Neural crest cell (in vitro differentiated cells): ENCODE data around the gene GXYLT2. TPM values are rescaled to one million over a fixed set of nuclear protein-coding genes. Genes with fewer than 3 reads are reported as not detected.

ENCODE experiments used
- DNase-seq: peaks from one replicate; pipeline ENCODE4 v3.0.0; 2021; ENCODE audit warnings: low read depth, mixed read lengths, low spot score
- H3K27ac Mint-ChIP-seq: one replicate; pipeline ENCODE4 v1.8.0; 2021; ENCODE audit warnings: mild to moderate bottlenecking, mixed read lengths; ENCODE audit not compliant: unreplicated experiment
- H3K27me3 Mint-ChIP-seq: 2 replicates; pipeline ENCODE4 v1.8.0; 2021; ENCODE audit warnings: low read depth, mild to moderate bottlenecking, mixed read lengths
- H3K36me3 Mint-ChIP-seq: 2 replicates; pipeline ENCODE4 v1.8.0; 2021; ENCODE audit warnings: low read depth, mild to moderate bottlenecking, mixed read lengths
- H3K4me1 Mint-ChIP-seq: 2 replicates; pipeline ENCODE4 v1.8.0; 2021; ENCODE audit warnings: mixed read lengths
- H3K4me3 Mint-ChIP-seq: one replicate; pipeline ENCODE4 v1.8.0; 2021; ENCODE audit warnings: mild to moderate bottlenecking, mixed read lengths
- H3K9me3 Mint-ChIP-seq: 2 replicates; pipeline ENCODE4 v1.8.0; 2021; ENCODE audit warnings: mixed read lengths
- total RNA-seq: library from RNA; stranded (reverse); gene quantifications from 2 replicates; pipeline ENCODE4 v1.2.1, GENCODE V29; 2021
- TF ChIP-seq, protein P1 (sequence below): fragments of 200-600 bp; sonication (generic); conservative IDR thresholded peaks from 2 replicates; pipeline ENCODE4 v1.5.0; 2021; ENCODE audit warnings: antibody characterized with exemption, mild to moderate bottlenecking

Gene GXYLT2
- total RNA-seq, 1 donor from 2014 or later: 1.2 TPM

DNA sequence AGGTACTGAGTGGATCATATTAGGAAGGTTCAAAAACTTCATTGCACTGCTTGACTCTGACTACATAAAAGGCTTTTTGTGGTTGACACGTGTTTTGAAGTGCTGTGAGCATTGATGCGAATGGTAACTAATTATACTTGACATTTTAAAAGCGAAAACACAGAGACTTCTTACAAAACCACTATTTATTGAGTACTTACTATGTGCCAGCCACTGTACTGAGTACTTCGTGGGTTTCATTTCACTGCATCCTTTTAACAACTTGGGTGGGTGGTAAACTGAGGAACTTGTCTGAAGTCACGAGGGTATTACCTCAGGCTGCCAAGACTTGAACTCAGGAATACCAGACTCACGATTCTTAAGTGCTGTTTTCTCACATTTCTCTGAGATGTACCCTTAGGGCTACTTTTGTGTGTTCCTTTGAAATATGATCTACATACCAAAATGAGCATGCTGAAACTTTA lies 63.4 kb downstream of the GXYLT2 start:
- H3K27me3 Mint-ChIP-seq: no peaks in the 10 kb centered on the region
- DNase-seq: no peak
- TF ChIP-seq, protein P1, sequence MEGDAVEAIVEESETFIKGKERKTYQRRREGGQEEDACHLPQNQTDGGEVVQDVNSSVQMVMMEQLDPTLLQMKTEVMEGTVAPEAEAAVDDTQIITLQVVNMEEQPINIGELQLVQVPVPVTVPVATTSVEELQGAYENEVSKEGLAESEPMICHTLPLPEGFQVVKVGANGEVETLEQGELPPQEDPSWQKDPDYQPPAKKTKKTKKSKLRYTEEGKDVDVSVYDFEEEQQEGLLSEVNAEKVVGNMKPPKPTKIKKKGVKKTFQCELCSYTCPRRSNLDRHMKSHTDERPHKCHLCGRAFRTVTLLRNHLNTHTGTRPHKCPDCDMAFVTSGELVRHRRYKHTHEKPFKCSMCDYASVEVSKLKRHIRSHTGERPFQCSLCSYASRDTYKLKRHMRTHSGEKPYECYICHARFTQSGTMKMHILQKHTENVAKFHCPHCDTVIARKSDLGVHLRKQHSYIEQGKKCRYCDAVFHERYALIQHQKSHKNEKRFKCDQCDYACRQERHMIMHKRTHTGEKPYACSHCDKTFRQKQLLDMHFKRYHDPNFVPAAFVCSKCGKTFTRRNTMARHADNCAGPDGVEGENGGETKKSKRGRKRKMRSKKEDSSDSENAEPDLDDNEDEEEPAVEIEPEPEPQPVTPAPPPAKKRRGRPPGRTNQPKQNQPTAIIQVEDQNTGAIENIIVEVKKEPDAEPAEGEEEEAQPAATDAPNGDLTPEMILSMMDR: no peak
- H3K4me1 Mint-ChIP-seq: peaks cover 23% of the 10 kb centered on the region
- no peak overlapping the region for H3K27ac Mint-ChIP-seq
- H3K36me3 Mint-ChIP-seq: no peaks in the 10 kb centered on the region
- H3K4me3 Mint-ChIP-seq: no peak overlapping the region
- no peaks in the 10 kb centered on the region for H3K9me3 Mint-ChIP-seq

DNA sequence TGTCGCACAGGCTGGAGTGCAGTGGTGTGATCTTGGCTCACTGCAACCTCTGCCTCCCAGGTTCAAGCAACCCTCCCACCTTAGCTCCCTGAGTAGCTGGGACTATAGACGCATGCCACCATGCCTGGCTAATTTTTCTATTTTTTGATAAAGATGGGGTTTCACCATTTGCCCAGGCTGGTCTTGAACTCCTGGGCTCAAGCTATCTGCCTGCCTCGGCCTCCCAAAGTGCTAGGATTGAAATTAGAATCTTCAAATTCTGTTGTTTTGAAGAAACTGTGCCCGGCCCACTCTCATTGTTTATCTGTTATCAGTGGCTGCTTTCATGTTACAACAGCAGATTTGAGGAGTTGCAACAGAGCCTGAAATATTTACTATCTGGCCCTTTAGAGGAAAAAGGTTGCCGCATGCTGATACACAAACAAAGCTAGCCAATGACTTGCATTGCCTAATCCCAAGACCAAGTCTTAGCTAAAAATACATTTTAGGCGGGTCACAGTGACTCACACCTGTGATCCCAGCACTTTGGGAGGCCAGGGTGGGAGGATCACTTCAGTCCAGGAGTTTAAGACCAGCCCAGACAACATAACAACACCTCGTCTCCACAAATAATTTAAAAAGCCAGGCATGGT lies 65.6 kb downstream of the GXYLT2 start:
- Mint-ChIP-seq H3K27me3 (no peaks in the 10 kb centered on the region), H3K4me3 (no peak overlapping the region)
- TF ChIP-seq, protein P1: no peak

DNA sequence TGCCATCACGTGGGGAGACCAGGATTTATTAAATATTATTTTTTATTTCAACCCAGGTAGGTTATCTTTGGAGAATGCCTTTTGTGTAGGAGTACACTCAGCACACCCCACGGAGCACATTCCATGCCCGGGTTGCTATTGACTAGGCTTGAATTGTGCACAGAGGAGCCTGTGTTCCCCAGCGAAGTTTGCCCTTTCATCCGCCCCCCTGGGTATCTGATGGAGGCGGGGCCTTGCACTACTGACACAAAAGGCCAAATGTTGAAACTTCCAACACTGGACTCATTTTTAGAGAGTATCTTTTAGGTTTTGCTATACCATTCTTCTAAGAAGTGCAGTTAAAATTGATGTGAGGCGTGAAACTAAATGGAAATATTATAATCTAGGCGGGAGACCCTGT lies 69.5 kb downstream of the GXYLT2 start:
- Mint-ChIP-seq H3K27ac (peak overlapping the region; percentile 46), H3K27me3 (no peaks in the 10 kb centered on the region), H3K9me3 (no peaks in the 10 kb centered on the region), H3K4me3 (peak overlapping the region; percentile 56), H3K36me3 (no peaks in the 10 kb centered on the region), H3K4me1 (peaks cover 51% of the 10 kb centered on the region)
- TF ChIP-seq, protein P1: no peak
- DNase-seq: peak; percentile 47

More for the DNA sequence above, 65.6 kb downstream of the GXYLT2 start:
- H3K36me3 Mint-ChIP-seq: no peaks in the 10 kb centered on the region
- H3K27ac Mint-ChIP-seq: no peak overlapping the region
- DNase-seq: no peak
- H3K9me3 Mint-ChIP-seq: no peaks in the 10 kb centered on the region
- peaks cover 38% of the 10 kb centered on the region for H3K4me1 Mint-ChIP-seq

DNA sequence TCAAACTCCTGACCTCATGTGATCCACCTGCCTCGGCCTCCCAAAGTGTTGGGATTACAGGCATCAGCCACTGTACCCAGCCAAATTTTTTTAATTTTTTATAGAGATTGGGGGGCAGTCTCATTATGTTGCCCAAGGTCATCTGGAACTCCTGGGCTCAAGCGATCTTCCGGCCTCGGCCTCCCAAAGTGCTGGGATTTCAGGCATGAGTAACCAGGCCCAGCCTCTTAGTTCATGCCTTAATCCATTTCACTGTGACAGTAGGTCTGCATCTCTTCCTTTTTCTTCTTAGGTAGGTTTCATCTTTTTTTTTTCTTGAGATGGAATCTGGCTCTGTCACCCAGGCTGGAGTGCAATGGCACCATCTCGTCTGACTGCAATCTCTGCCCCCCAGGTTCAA lies 71.5 kb downstream of the GXYLT2 start:
- Mint-ChIP-seq H3K9me3 (no peaks in the 10 kb centered on the region), H3K36me3 (no peaks in the 10 kb centered on the region), H3K27me3 (no peaks in the 10 kb centered on the region), H3K4me1 (peaks cover 54% of the 10 kb centered on the region), H3K27ac (peak overlapping the region; percentile 85), H3K4me3 (no peak overlapping the region)
- no peak for DNase-seq
- TF ChIP-seq, protein P1: no peak

DNA sequence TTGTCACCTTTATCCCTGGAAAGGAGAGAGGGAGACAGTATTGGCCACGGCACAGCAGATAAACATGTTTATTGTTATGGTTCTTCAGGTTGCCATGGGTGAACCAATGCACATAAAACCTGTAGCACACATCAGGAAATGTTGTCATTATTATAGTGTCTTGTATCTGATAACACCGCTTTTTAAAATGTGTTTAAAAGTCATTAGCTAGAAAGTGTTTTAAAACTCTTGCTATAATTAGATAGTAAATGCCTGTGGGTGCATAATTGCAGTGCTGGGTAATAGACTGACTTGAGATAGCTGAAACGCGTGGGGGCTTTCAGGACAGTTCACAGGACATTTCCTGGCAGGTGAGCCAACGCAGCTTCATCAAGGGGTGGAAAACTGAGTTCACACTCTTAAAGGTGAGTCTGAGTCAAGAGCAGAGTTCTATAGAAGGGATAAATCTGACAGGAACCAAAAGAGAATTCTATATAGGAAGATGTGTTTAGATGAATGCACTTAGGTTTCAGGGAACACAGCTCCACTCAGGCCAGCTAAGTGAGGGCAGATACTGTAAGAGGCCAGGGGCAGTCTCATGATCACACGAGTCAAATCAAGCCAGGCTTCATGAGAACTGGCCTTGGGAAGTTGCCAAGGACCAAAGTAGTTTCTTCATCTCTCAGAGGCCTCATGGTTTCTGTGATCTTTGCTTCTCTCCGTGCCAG lies 73.1 kb downstream of the GXYLT2 start:
- H3K4me1 Mint-ChIP-seq: peaks cover 52% of the 10 kb centered on the region
- H3K27ac Mint-ChIP-seq: peak overlapping the region; percentile 59
- H3K4me3 Mint-ChIP-seq: no peak overlapping the region
- H3K27me3 Mint-ChIP-seq: peaks cover 3% of the 10 kb centered on the region
- no peak for DNase-seq
- no peaks in the 10 kb centered on the region for H3K36me3 Mint-ChIP-seq
- TF ChIP-seq, protein P1: no peak
- H3K9me3 Mint-ChIP-seq: no peaks in the 10 kb centered on the region
